Spinal cord (tissue), 10 donors: ENCODE results near the gene PLCXD3. TPM values are rescaled to one million over a fixed set of nuclear protein-coding genes. Genes with fewer than 3 reads are reported as not detected.
"Not testable (repeated sequence)": the region's sequence is repeated elsewhere in the genome, so short reads cannot be mapped to it uniquely, and the experiment has no call there.

Experiments
- DNase-seq, 6 donors: peaks; one replicate each; pipeline versions ENCODE4 v3.0.0 to v3.0.0-alpha.2; 2013 to 2015; ENCODE audit warnings: low spot score in 6 of 6, low read depth in 4 of 6
- H3K27ac ChIP-seq: one replicate; pipeline ENCODE4 v1.5.1; 2013; ENCODE audit warnings: low read depth, low read length, control low read depth
- H3K27me3 ChIP-seq: one replicate; pipeline ENCODE4 v1.6.1; 2013; ENCODE audit warnings: low read length; ENCODE audit not compliant: control insufficient read depth, insufficient read depth
- H3K36me3 ChIP-seq: one replicate; pipeline ENCODE4 v1.6.1; 2013; ENCODE audit warnings: low read length; ENCODE audit not compliant: control insufficient read depth, insufficient read depth
- H3K4me1 ChIP-seq: one replicate; pipeline ENCODE4 v1.6.1; 2013; ENCODE audit warnings: low read length; ENCODE audit not compliant: control insufficient read depth, insufficient read depth
- H3K4me3 ChIP-seq: one replicate; pipeline ENCODE4 v1.5.1; 2013; ENCODE audit warnings: low read depth, low read length, control low read depth
- H3K9me3 ChIP-seq: one replicate; pipeline ENCODE4 v1.6.1; 2013; ENCODE audit warnings: low read length; ENCODE audit not compliant: control insufficient read depth, insufficient read depth
- WGBS: methylation state at CpG from one replicate; pipeline ENCODE4 v1.1.5; 2013; ENCODE audit warnings: missing lambda C conversion rate; ENCODE audit not compliant: insufficient coverage; 5-methylcytosine and 5-hydroxymethylcytosine counted together
- polyA plus RNA-seq, 2 donors: library from polyadenylated mRNA; unstranded; fragments of 120-200 nt; gene quantifications; one replicate each; pipeline ENCODE4 v1.2.1, GENCODE V29; 2013; ENCODE audit not compliant: insufficient read length in 2 of 2
- total RNA-seq, 2 donors: library from RNA; depleted of rRNA in 1 of 2; stranded (reverse); fragments of 120-200 nt in 1 of 2; fragments of >200 nt in 1 of 2; gene quantifications; one replicate each; pipeline versions ENCODE4 v1.2.3 to v1.2.4, GENCODE V29; 2013 to 2014
- donor health status: healthy.

The PLCXD3 gene
- total and polyA plus RNA-seq, 4 donors: 4.4 to 25.9 (median 11.7) TPM

- Histone ChIP-seq H3K27ac (no peak overlapping the region), H3K36me3 (no peaks in the 10 kb centered on the region), H3K27me3 (no peaks in the 10 kb centered on the region), H3K9me3 (no peaks in the 10 kb centered on the region), H3K4me3 (no peak overlapping the region), H3K4me1 (no peaks in the 10 kb centered on the region)
- no CpG with 5 or more reads among the region's 2 CpGs for WGBS
- no peak for DNase-seq
These were observed 185.3 kb downstream of the PLCXD3 start for GRCh38 chr5:41325074-41325473.

DNA sequence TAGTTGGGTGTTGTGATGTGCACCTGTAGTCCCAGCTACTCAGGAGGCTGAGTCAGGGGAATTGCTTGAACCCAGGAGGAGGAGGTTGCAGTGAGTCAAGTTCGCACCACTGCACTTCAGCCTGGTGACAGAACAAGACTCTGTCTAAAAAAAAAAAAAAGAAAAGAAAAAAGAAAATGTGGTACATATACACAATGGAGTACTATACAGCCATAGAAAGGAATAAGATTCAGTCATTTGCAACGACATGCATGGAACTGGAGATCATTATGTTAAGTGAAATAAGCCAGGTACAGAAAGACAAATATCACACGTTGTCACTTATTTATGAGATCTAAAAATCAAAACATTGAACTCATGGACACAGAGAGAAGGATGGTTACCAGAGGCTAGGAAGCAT, 187.6 kb downstream of the PLCXD3 start:
- not testable (repeated sequence) for H3K27me3 ChIP-seq, DNase-seq, H3K4me3 ChIP-seq, H3K4me1 ChIP-seq, H3K36me3 ChIP-seq, H3K27ac ChIP-seq, H3K9me3 ChIP-seq
- no CpG with 5 or more reads among the region's 3 CpGs for WGBS

DNA sequence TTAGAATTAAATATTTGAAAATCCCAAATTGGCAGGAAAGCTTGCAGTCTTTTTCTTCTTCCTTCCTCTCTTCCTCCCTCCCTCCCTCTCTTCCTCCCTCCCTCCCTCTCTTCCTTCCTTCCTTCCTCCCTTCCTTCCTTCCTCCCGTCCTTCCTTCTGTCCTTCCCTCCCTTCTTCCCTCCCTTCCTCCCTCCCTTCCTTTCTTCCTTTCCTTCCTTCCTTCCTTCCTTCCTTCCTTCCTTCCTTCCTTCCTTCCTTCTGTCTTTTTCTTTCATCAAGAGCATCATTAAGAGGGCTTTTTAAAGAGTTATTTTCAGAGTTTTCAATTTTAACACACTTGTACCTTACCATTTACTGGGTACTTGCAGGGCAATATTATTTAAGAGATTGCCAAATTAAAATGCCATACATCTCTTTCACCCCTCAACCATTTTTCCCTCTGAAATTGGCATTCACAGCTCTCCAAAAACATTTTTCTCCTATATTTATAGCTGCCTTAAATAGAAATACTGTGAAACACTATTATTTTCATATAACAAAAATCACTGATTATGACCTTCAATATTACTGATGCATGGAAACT, 197.8 kb downstream of the PLCXD3 start:
- no peaks in the 10 kb centered on the region for H3K27me3 ChIP-seq
- no peak overlapping the region for H3K27ac ChIP-seq
- H3K4me3 ChIP-seq: no peak overlapping the region
- 33% methylated on average over 1 of the region's 1 CpG for whole genome bisulfite sequencing
- H3K36me3 ChIP-seq: no peaks in the 10 kb centered on the region
- no peak for DNase-seq
- no peaks in the 10 kb centered on the region for H3K4me1 ChIP-seq
- no peaks in the 10 kb centered on the region for H3K9me3 ChIP-seq

- no peak for DNase-seq
- H3K36me3 ChIP-seq: no peaks in the 10 kb centered on the region
- no peak overlapping the region for H3K4me3 ChIP-seq
- WGBS: 72% methylated on average over 4 of the region's 5 CpGs
- no peaks in the 10 kb centered on the region for H3K27me3 ChIP-seq
- no peak overlapping the region for H3K27ac ChIP-seq
- no peaks in the 10 kb centered on the region for H3K4me1 ChIP-seq
- H3K9me3 ChIP-seq: no peaks in the 10 kb centered on the region
These were observed 198.3 kb downstream of the PLCXD3 start for GRCh38 chr5:41312066-41312465.

- Histone ChIP-seq H3K27me3 (no peaks in the 10 kb centered on the region), H3K4me3 (no peak overlapping the region), H3K36me3 (no peaks in the 10 kb centered on the region), H3K4me1 (no peaks in the 10 kb centered on the region), H3K9me3 (no peaks in the 10 kb centered on the region), H3K27ac (no peak overlapping the region)
- no CpG with 5 or more reads among the region's 2 CpGs for WGBS
- no peak for DNase-seq
These were observed 201.1 kb downstream of the PLCXD3 start for GRCh38 chr5:41309275-41309674.

- Histone ChIP-seq H3K4me1 (no peaks in the 10 kb centered on the region), H3K36me3 (no peaks in the 10 kb centered on the region), H3K9me3 (no peaks in the 10 kb centered on the region), H3K27ac (no peak overlapping the region), H3K27me3 (no peaks in the 10 kb centered on the region), H3K4me3 (no peak overlapping the region)
- DNase-seq: no peak
- no CpG with 5 or more reads among the region's 1 CpG for WGBS
These were observed 204.4 kb downstream of the PLCXD3 start for GRCh38 chr5:41306005-41306404.

- no peak for DNase-seq
- Histone ChIP-seq H3K27ac (no peak overlapping the region), H3K4me3 (no peak overlapping the region), H3K9me3 (no peaks in the 10 kb centered on the region), H3K4me1 (no peaks in the 10 kb centered on the region), H3K36me3 (no peaks in the 10 kb centered on the region), H3K27me3 (no peaks in the 10 kb centered on the region)
- no CpG with 5 or more reads among the region's 2 CpGs for WGBS
These were observed 205.3 kb downstream of the PLCXD3 start for GRCh38 chr5:41305056-41305455.

GRCh38 chr5:41296066-41296465, 214.3 kb downstream of the PLCXD3 start:
- no peaks in the 10 kb centered on the region for H3K9me3 ChIP-seq
- no peaks in the 10 kb centered on the region for H3K36me3 ChIP-seq
- no peaks in the 10 kb centered on the region for H3K4me1 ChIP-seq
- no peak overlapping the region for H3K4me3 ChIP-seq
- H3K27me3 ChIP-seq: peaks cover 2% of the 10 kb centered on the region
- no CpG with 5 or more reads among the region's 1 CpG for WGBS
- no peak for DNase-seq
- no peak overlapping the region for H3K27ac ChIP-seq

- Histone ChIP-seq H3K4me3 (no peak overlapping the region), H3K4me1 (no peaks in the 10 kb centered on the region), H3K27ac (no peak overlapping the region), H3K27me3 (no peaks in the 10 kb centered on the region), H3K9me3 (no peaks in the 10 kb centered on the region), H3K36me3 (no peaks in the 10 kb centered on the region)
- 100% methylated on average over 1 of the region's 3 CpGs for WGBS
- DNase-seq: no peak
These were observed 219.1 kb downstream of the PLCXD3 start for GRCh38 chr5:41291323-41291722.

- H3K4me3 ChIP-seq: no peak overlapping the region
- H3K9me3 ChIP-seq: no peaks in the 10 kb centered on the region
- no peak overlapping the region for H3K27ac ChIP-seq
- no peaks in the 10 kb centered on the region for H3K4me1 ChIP-seq
- WGBS: 95% methylated on average over 2 of the region's 2 CpGs
- H3K36me3 ChIP-seq: no peaks in the 10 kb centered on the region
- no peak for DNase-seq
- no peaks in the 10 kb centered on the region for H3K27me3 ChIP-seq
These were observed 219.6 kb downstream of the PLCXD3 start for GRCh38 chr5:41290810-41291209.
